ENCODE measurements around the gene LGR4.

LGR4 gene

DNA sequence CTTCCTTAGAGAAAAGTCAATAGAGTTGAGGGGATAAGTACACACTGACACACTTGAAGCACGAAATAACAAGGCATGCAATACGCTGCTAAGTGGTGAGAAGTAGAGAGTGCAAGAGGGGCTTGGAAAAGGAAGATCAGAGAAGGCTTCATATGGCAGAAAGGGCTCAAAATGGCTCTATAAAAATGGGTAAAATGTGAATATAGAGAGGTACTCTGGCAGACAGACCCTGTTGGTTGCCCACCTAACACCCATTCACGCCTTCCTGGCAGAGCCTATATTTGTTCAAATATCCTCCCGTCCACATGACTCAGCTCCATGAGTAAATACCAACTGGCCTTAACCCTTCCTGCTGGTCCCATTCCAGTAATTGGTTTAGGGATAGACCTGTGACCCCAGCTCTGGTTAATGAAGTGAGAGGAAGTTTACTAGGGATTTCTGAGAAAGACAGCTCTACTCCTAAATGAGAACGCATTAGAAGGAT, 70.7 kb downstream of the LGR4 start:
- no peak for DNase-seq (ENCODE audit: low spot score)

- no peak for DNase-seq (ENCODE audit: low spot score)
Observed at GRCh38 chr11:27401280-27401832, 71.2 kb downstream of the LGR4 start.

GRCh38 chr11:27398400-27398770, 74.2 kb downstream of the LGR4 start:
- DNase-seq (ENCODE audit: low spot score): no peak

DNA sequence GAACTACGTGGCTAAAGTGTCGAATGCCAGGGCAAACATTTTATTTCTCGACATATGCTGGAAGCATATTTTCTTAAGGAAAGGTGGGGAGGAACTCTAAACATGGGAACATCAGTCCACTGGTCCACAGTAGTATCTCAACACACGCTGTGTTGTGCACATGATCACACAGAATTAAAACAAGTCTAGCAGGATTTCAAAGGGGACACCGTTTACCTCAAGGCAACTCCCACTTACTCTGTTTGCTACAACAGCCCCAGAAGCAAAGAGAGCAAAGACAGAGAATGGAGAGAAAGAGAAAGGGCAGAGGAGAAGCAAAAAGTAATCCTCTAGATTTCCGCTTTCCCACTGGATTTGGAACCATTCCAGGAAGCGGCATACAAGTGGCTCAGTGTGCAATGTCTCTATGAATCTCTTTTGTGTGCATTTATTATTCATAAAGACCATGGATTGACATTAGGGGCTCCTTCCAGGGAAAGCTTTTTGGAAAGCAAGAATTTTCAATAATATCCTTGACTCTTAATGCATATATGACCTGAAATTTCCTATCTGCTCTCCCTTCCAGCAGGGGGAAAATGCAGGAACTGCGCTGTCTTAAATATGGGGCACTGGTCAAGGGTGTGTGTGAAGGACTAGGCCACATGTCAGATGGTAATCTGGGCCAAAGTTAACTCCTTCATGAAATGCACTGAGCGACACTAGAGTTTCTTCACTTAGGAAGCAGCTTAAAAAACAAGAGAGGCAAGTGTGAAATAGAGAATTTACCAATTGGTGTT, 74.8 kb downstream of the LGR4 start:
- DNase-seq (ENCODE audit: low spot score): no peak

DNA sequence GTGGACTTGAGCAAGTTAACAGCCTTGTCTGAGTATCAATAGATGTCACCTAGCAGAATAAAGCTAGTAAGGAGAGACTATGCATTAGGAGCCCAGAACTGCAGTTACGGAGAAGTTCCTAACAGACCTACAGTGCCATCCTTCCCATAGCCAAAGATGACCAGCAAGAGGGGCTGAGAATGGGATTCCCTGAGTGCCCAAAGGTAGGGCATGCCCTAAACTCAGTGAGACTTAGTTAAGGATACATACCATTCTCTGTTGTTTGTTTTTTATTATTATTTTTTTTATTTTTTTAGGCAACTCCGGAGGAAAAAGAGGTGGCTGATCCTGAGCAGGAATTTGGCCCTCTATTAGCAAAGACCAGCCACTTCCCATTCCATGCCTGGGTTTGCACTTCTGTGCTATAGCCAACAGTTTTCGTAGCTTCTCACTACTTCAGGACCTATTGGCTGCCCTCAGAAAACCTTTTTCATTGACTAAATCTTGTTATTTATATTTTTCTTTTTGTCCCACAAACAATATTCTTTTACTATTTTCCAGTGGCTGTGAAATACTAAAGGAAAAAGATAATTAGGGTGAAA, 76.2 kb downstream of the LGR4 start:
- no peak for DNase-seq (ENCODE audit: low spot score)

DNA sequence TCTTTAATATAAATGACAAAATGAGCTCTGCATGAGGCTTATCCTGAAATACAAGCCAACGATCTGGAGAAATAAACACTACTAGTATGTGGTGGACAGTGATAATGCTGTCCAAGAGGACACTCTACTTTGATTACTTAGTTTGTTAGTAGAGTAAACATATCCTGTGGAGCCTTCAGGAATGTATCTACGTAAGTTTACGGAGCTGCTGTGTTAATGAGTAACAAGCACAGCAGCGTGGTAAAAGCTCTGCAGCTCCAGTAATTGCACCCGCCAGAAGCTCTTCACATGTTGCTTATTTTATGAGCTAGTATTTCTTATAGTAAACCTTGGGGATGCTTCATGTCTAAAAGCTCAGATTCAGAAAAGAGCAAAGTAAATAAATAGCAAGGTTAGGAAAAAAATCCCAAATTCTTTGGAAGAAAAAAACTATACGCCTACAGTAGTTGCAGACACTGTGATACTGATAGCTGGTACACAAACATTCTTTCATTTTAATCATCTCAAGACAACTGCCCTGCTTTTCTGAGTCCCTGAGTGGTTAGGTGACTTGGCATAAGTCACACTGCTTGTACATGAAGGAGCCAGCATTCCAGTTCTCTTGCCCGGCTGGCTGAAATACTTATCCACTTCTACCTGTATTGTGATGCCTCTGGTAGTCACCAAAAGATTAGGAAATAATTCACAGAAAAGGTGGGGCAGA, 76.9 kb downstream of the LGR4 start:
- DNase-seq (ENCODE audit: low spot score): no peak

DNA sequence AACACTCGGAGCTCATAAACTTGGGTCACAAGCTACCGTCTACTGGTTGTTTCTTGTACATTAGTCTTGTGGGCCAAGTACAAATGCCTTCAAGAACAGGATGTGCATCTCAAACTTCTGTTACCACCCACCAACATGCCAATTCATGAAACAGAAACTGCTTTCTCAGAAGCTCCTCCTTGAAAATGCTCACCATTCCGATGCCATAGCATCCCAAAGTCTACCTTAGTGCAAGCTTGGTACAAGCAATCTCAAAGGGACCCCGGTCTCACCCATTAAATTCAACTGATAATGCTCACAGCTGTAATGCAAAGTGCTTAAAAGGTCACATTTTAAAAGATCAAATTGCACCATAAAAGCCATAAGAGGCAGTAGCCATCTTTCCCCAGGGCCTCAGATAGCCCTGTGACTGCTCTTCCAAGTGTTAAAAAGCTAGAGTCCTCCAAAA, 77.8 kb downstream of the LGR4 start:
- no peak for DNase-seq (ENCODE audit: low spot score)

- peak; percentile 14 for DNase-seq (ENCODE audit: low spot score)
Observed at GRCh38 chr11:27392278-27393114, 80.1 kb downstream of the LGR4 start.

- no peak for DNase-seq (ENCODE audit: low spot score)
Observed at GRCh38 chr11:27391331-27392015, 81.1 kb downstream of the LGR4 start.

GRCh38 chr11:27390318-27391295, 82.0 kb downstream of the LGR4 start:
- DNase-seq (ENCODE audit: low spot score): peak; percentile 2

- DNase-seq (ENCODE audit: low spot score): no peak
Observed at GRCh38 chr11:27388869-27389268, 83.7 kb downstream of the LGR4 start.

- DNase-seq (ENCODE audit: low spot score): no peak
Observed at GRCh38 chr11:27388001-27388400, 84.6 kb downstream of the LGR4 start.

DNA sequence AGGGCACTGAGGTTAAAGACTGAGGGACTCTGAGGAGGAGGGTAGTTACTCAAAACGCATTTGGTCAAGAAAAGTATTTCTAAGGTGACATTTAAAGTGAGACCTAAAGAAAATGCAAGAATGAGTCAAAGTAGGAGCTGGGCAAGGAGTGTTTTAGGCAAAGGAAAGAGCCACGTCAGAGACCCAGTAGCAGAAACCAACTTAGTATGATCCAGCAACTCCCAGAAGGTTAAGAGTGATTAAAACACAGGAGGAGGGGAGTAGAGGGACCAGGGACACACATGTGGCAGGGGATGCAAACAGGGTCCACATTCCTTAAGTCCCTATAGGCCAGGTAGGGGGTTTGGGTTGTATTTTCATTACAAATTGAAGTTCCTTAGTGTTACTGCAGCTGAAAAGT, 85.2 kb downstream of the LGR4 start:
- no peak for DNase-seq (ENCODE audit: low spot score)

DNA sequence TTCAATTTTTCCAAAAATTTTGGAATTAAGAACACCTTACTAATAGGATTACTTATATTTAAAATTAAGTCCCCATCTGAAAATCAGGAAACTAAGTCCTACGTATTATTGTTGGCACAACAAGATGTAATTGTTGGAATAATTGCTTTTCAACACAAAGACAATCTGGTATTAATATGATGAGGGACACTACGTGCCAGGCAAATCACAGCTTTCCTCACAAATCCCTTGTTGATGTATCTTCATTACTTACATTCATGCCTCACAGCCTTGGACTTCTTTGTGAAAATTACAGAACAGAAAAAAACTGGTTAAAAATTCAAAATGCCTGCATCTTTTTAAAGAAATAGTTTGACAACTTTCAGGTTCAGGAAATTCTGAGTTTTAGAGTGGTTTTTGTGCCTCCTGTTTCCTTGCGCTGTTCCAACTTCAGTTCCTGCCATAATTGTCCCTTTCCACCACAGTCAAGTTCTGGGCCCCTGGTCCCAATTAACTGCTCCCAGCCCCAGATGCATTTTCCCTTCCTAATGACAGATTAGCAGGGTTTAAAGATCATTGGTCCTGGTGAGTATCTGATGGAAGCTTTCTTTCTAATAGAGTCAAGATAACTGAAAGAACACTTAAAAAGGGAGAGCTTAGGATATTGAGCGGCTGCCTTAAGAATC, 86.3 kb downstream of the LGR4 start:
- no peak for DNase-seq (ENCODE audit: low spot score)

- peak; percentile 41 for DNase-seq (ENCODE audit: low spot score)
Observed at GRCh38 chr11:27385245-27385644, 87.3 kb downstream of the LGR4 start.

- no peak for DNase-seq (ENCODE audit: low spot score)
Observed at GRCh38 chr11:27384227-27384626, 88.4 kb downstream of the LGR4 start.

DNA sequence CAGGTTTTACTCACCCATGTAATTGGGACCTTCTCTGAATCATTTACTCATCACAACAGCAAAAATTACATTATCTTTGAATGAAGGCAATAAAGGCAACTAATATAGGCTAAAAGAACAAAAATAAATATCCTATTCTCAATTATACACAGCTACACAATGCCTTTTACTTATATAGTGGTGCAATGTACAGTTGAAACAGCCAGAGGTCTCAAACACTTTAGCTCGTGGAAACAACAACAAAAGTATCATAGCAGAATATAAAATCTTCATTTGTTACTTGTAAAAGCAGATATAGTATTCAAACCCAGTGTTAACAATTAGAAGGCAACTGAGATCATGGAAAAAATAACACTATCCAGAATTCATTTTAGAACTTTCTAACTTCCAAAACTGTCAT, 88.9 kb downstream of the LGR4 start:
- DNase-seq (ENCODE audit: low spot score): no peak

GRCh38 chr11:27381238-27381666, 91.3 kb downstream of the LGR4 start:
- no peak for DNase-seq (ENCODE audit: low spot score)

DNA sequence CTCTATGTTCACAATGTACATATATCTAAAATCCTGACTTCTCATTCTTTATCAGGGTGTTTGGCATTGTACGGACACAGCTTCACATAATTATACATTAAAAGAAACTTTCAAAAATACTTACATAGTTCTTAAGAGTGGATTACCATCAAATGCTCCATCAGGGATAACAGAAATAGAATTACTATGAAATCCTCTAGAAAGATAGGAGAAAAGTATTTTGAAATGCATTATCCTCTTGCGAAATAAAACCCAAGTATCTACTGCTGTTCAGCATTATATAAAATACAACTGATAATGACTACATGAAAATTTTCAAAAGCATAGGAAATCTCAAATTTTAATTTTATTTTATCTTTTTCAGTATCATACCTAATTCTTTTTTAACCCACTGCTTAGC, 91.8 kb downstream of the LGR4 start:
- DNase-seq (ENCODE audit: low spot score): no peak
